ENCODE measurements around the gene MIGA2.
A peak's percentile ranks its signal among the peaks of the same experiment; 100 is the strongest.

MIGA2 gene

DNA sequence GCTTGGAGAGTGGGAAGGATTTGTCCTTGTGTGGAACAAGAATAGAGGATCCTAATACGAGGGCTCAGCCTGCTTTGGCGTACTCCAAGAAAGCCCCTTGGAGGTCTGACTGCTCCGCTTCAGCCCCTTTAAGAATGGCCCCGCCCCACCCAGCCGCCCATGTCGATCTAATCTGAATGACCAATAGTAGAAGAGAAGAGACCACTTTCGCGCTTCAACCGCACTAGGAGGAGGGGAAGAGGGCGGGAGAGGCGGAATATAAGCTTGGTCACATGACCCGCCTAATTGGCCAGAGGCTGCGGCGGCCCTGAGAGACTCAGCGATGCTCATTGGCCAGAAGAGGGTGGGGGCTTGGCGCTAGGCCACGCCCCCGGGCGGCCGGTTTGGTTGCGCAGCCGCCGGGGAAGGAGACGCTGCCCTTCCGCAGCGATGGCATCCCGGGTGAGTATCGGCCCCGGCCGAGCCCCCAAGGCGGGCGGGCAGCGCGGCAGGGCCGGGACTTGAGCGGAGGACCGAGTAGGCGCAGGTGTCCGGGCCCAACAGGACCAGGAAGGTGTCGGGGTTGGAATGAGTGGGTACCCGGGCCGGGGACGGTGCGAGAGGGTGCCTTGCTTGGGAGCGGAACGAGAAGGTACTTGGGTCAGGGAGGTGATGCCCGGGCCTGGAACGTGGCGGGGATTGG, at the start of gene MIGA2 (continued):
- TF ChIP-seq, protein P1, sequence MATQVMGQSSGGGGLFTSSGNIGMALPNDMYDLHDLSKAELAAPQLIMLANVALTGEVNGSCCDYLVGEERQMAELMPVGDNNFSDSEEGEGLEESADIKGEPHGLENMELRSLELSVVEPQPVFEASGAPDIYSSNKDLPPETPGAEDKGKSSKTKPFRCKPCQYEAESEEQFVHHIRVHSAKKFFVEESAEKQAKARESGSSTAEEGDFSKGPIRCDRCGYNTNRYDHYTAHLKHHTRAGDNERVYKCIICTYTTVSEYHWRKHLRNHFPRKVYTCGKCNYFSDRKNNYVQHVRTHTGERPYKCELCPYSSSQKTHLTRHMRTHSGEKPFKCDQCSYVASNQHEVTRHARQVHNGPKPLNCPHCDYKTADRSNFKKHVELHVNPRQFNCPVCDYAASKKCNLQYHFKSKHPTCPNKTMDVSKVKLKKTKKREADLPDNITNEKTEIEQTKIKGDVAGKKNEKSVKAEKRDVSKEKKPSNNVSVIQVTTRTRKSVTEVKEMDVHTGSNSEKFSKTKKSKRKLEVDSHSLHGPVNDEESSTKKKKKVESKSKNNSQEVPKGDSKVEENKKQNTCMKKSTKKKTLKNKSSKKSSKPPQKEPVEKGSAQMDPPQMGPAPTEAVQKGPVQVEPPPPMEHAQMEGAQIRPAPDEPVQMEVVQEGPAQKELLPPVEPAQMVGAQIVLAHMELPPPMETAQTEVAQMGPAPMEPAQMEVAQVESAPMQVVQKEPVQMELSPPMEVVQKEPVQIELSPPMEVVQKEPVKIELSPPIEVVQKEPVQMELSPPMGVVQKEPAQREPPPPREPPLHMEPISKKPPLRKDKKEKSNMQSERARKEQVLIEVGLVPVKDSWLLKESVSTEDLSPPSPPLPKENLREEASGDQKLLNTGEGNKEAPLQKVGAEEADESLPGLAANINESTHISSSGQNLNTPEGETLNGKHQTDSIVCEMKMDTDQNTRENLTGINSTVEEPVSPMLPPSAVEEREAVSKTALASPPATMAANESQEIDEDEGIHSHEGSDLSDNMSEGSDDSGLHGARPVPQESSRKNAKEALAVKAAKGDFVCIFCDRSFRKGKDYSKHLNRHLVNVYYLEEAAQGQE (tag by site-specific recombination; IDR thresholded peaks at IDR 0.05): no peak
- peak; percentile 77; the same call in 1 of the 2 replicates for TF ChIP-seq ZEB2 (tag by site-specific recombination; IDR thresholded peaks at IDR 0.05)
- TF ChIP-seq KLF9 (tag by site-specific recombination; IDR thresholded peaks at IDR 0.05; ENCODE audit: low read depth): peak; percentile 92
- no peak for TF ChIP-seq ZNF112 (tag by site-specific recombination; IDR thresholded peaks at IDR 0.05)
- TF ChIP-seq ZNF658 (tag by site-specific recombination; IDR thresholded peaks at IDR 0.05): no peak
- TF ChIP-seq, protein P2, sequence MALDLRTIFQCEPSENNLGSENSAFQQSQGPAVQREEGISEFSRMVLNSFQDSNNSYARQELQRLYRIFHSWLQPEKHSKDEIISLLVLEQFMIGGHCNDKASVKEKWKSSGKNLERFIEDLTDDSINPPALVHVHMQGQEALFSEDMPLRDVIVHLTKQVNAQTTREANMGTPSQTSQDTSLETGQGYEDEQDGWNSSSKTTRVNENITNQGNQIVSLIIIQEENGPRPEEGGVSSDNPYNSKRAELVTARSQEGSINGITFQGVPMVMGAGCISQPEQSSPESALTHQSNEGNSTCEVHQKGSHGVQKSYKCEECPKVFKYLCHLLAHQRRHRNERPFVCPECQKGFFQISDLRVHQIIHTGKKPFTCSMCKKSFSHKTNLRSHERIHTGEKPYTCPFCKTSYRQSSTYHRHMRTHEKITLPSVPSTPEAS (tag by site-specific recombination; IDR thresholded peaks at IDR 0.05): peak; percentile 31; the same call in 1 of the 2 replicates
- TF ChIP-seq, protein P3, sequence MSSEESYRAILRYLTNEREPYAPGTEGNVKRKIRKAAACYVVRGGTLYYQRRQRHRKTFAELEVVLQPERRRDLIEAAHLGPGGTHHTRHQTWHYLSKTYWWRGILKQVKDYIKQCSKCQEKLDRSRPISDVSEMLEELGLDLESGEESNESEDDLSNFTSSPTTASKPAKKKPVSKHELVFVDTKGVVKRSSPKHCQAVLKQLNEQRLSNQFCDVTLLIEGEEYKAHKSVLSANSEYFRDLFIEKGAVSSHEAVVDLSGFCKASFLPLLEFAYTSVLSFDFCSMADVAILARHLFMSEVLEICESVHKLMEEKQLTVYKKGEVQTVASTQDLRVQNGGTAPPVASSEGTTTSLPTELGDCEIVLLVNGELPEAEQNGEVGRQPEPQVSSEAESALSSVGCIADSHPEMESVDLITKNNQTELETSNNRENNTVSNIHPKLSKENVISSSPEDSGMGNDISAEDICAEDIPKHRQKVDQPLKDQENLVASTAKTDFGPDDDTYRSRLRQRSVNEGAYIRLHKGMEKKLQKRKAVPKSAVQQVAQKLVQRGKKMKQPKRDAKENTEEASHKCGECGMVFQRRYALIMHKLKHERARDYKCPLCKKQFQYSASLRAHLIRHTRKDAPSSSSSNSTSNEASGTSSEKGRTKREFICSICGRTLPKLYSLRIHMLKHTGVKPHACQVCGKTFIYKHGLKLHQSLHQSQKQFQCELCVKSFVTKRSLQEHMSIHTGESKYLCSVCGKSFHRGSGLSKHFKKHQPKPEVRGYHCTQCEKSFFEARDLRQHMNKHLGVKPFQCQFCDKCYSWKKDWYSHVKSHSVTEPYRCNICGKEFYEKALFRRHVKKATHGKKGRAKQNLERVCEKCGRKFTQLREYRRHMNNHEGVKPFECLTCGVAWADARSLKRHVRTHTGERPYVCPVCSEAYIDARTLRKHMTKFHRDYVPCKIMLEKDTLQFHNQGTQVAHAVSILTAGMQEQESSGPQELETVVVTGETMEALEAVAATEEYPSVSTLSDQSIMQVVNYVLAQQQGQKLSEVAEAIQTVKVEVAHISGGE (tag by site-specific recombination; conservative IDR thresholded peaks at IDR 0.05; ENCODE audit: low read depth): peak; percentile 97
- no peak for TF ChIP-seq ZNF596 (tag by site-specific recombination; IDR thresholded peaks at IDR 0.05)
- no peak for TF ChIP-seq ZNF548 (tag by site-specific recombination; IDR thresholded peaks at IDR 0.05)
- peak; percentile 93 for TF ChIP-seq ZBTB48 (tag by site-specific recombination; IDR thresholded peaks at IDR 0.05)
- peak; percentile 99 for TF ChIP-seq SP2 (tag by site-specific recombination; IDR thresholded peaks at IDR 0.05)
- TF ChIP-seq ZNF600 (tag by site-specific recombination; IDR thresholded peaks at IDR 0.05): peak; percentile 100
- no peak for TF ChIP-seq ZFP41 (tag by site-specific recombination; IDR thresholded peaks at IDR 0.05; ENCODE audit: borderline replicate concordance)
- TF ChIP-seq YY2 (tag by site-specific recombination; IDR thresholded peaks at IDR 0.05): peak; percentile 90
- peak; percentile 73; the same call in 1 of the 2 replicates for TF ChIP-seq ZNF843 (tag by site-specific recombination; IDR thresholded peaks at IDR 0.05)
- peak; percentile 72; the same call in 1 of the 2 replicates for TF ChIP-seq ZNF335 (tag by site-specific recombination; conservative IDR thresholded peaks at IDR 0.05)
- TF ChIP-seq PRDM1 (tag by site-specific recombination; IDR thresholded peaks at IDR 0.05): no peak
- peak; percentile 95 for TF ChIP-seq SP3 (tag by site-specific recombination; IDR thresholded peaks at IDR 0.05)
- TF ChIP-seq ZNF404 (tag by site-specific recombination; IDR thresholded peaks at IDR 0.05): no peak
- no peak for TF ChIP-seq ZSCAN16 (tag by site-specific recombination; IDR thresholded peaks at IDR 0.05)
- TF ChIP-seq ZNF24 (tag by site-specific recombination; IDR thresholded peaks at IDR 0.05): peak; percentile 67; the same call in 1 of the 2 replicates
- TF ChIP-seq KLF8 (tag by site-specific recombination; IDR thresholded peaks at IDR 0.05): peak; percentile 88
- TF ChIP-seq, protein P4, sequence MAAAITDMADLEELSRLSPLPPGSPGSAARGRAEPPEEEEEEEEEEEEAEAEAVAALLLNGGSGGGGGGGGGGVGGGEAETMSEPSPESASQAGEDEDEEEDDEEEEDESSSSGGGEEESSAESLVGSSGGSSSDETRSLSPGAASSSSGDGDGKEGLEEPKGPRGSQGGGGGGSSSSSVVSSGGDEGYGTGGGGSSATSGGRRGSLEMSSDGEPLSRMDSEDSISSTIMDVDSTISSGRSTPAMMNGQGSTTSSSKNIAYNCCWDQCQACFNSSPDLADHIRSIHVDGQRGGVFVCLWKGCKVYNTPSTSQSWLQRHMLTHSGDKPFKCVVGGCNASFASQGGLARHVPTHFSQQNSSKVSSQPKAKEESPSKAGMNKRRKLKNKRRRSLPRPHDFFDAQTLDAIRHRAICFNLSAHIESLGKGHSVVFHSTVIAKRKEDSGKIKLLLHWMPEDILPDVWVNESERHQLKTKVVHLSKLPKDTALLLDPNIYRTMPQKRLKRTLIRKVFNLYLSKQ (tag by site-specific recombination; IDR thresholded peaks at IDR 0.05; ENCODE audit: borderline replicate concordance): no peak
- no peak for TF ChIP-seq ZNF560 (tag by site-specific recombination; IDR thresholded peaks at IDR 0.05; ENCODE audit: borderline replicate concordance)
- no peak for TF ChIP-seq ZNF785 (tag by site-specific recombination; IDR thresholded peaks at IDR 0.05)
- no peak for TF ChIP-seq ZNF777 (tag by site-specific recombination; IDR thresholded peaks at IDR 0.05; ENCODE audit: borderline replicate concordance)
- TF ChIP-seq, protein P5, sequence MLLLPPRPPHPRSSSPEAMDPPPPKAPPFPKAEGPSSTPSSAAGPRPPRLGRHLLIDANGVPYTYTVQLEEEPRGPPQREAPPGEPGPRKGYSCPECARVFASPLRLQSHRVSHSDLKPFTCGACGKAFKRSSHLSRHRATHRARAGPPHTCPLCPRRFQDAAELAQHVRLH (tag by site-specific recombination; IDR thresholded peaks at IDR 0.05): 0 out of 2 replicates have a peak, but pooled peaks have one; percentile 44
- TF ChIP-seq ZXDB (tag by site-specific recombination; IDR thresholded peaks at IDR 0.05): peak; percentile 87
- no peak for TF ChIP-seq ZNF670 (tag by site-specific recombination; IDR thresholded peaks at IDR 0.05; ENCODE audit: low read depth)
- TF ChIP-seq ZNF76 (tag by site-specific recombination; IDR thresholded peaks at IDR 0.05; ENCODE audit: borderline replicate concordance, low read depth): peak; percentile 62; the same call in 1 of the 2 replicates
- TF ChIP-seq KLF1 (tag by site-specific recombination; IDR thresholded peaks at IDR 0.05): peak; percentile 47
- TF ChIP-seq ZNF146 (tag by site-specific recombination; IDR thresholded peaks at IDR 0.05): 0 out of 2 replicates have a peak, but pooled peaks have one; percentile 28
